Right lobe of liver (tissue), 6 donors: ENCODE measurements around the gene GPHA2. TPM values are rescaled to one million over a fixed set of nuclear protein-coding genes. Genes with fewer than 3 reads are reported as not detected.

Source experiments
- ATAC-seq, 4 donors: fragments of 200-7000 bp; cut with Tn5 transposase; one replicate each; pipeline ENCODE4 v1.9.1; 2020; ENCODE audit warnings: mild to moderate bottlenecking in 4 of 4, moderate library complexity in 4 of 4
- DNase-seq, 3 donors: peaks; one replicate each; pipeline ENCODE4 v3.0.0-alpha.2; 2020
- H3K27ac ChIP-seq, 3 donors: fragments of 200-600 bp; one replicate each; pipeline ENCODE4 v1.8.0; 2022
- H3K27me3 ChIP-seq, 2 donors: fragments of 200-600 bp; one replicate each; pipeline ENCODE4 v1.8.0; 2022
- H3K36me3 ChIP-seq, 4 donors: fragments of 200-600 bp; sonication (generic) in 1 of 4; one replicate each; pipeline versions ENCODE4 v1.5.1 to v1.8.0; 2017 to 2022; ENCODE audit warnings: control low read depth in 1 of 4
- H3K4me1 ChIP-seq, 4 donors: fragments of 200-600 bp; sonication (generic) in 1 of 4; one replicate each; pipeline versions ENCODE4 v1.5.1 to v1.8.0; 2017 to 2022; ENCODE audit warnings: control low read depth in 1 of 4
- H3K4me3 ChIP-seq, 3 donors: fragments of 200-600 bp; one replicate each; pipeline ENCODE4 v1.8.0; 2022
- H3K9me3 ChIP-seq, 4 donors: fragments of 200-600 bp; sonication (generic) in 1 of 4; one replicate each; pipeline versions ENCODE4 v1.5.1 to v1.8.0; 2017 to 2022; ENCODE audit warnings: control low read depth in 1 of 4
- CTCF ChIP-seq, 4 donors: fragments of 200-600 bp in 3 of 4; fragments of 450-650 bp in 1 of 4; IDR thresholded peaks; one replicate each; pipeline versions ENCODE4 v1.5.1 to v1.8.0; 2016 to 2022; ENCODE audit warnings: antibody characterized with exemption in 4 of 4, mild to moderate bottlenecking in 2 of 4
- POLR2A ChIP-seq: fragments of 450-650 bp; IDR thresholded peaks from one replicate; pipeline ENCODE4 v1.6.1; 2017; ENCODE audit warnings: antibody characterized with exemption, mild to moderate bottlenecking
- WGBS: methylation state at CpG from one replicate; pipeline ENCODE4 v1.1.6; 2018; ENCODE audit warnings: low coverage, low lambda C conversion rate; ENCODE audit not compliant: insufficient coverage; ENCODE audit errors: missing lambda C conversion rate; 5-methylcytosine and 5-hydroxymethylcytosine counted together
- intact Hi-C, 2 donors: fragments of 100-400 bp; cut with DNase I; formaldehyde crosslinking; loops; one replicate each; pipeline versions ENCODE4 v1.11.2 to v1.14.1; 2022
- total RNA-seq, 6 experiments: library from RNA; depleted of rRNA in 2 of 6; stranded (reverse); fragments of >200 nt in 2 of 6; fragmentation: NEBNext Ultra II Directional in 3 of 6; extraction: Animal tissue kit (Norgen Biotek cat#: 25700) in 3 of 6; gene quantifications; one replicate each; pipeline versions ENCODE4 v1.1.0 to v1.2.4, GENCODE V29; 2016 to 2023
- donor health status: DM: no; HTN: yes; CAD: no.
- donor health status: DM: no; HTN: no; CAD: no.
- donor health status: DM: no; HTN: no; CAD: no.
- donor health status: DM: no; HTN: yes; CAD: no.
- donor health status: DM: no; HTN: yes; CAD: no.

The GPHA2 gene
- total RNA-seq, 6 experiments from 2014 or later, result 0.46 TPM; not detected in 5

- no peak overlapping the region for H3K27ac ChIP-seq
- H3K9me3 ChIP-seq, result no peaks in the 10 kb centered on the region
- TF ChIP-seq POLR2A, result no peak
- TF ChIP-seq CTCF (IDR thresholded peaks at IDR 0.05), result no peak
- H3K27me3 ChIP-seq, result no peaks in the 10 kb centered on the region
- H3K36me3 ChIP-seq, result no peaks in the 10 kb centered on the region
- DNase-seq (no peak), ATAC-seq (peak; percentile 33 to 67 (median 56))
- no peak overlapping the region for H3K4me3 ChIP-seq
- intact Hi-C loops, result no loop called here
- WGBS, result 58% methylated on average over 5 of the region's 5 CpGs
- H3K4me1 ChIP-seq, result no peaks in the 10 kb centered on the region
Observed at GRCh38 chr11:64947208-64947814, 11.6 kb upstream of the GPHA2 start.

GRCh38 chr11:64936539-64936938, 846 bp upstream of the GPHA2 start:
- no peaks in the 10 kb centered on the region for H3K4me1 ChIP-seq
- no peak for DNase-seq
- peaks cover 0 to 22% (median 5%) of the 10 kb centered on the region in 4 donors for H3K36me3 ChIP-seq
- no peaks in the 10 kb centered on the region for H3K27me3 ChIP-seq
- intact Hi-C loops, result no loop called here
- H3K4me3 ChIP-seq, result no peak overlapping the region
- TF ChIP-seq POLR2A (no peak), CTCF (IDR thresholded peaks at IDR 0.05) (no peak)
- WGBS, result 52% methylated on average over 2 of the region's 4 CpGs
- no peak for ATAC-seq
- no peak overlapping the region for H3K27ac ChIP-seq
- no peaks in the 10 kb centered on the region for H3K9me3 ChIP-seq

GRCh38 chr11:64934682-64935358, 873 bp downstream of the GPHA2 start:
- ATAC-seq, result no peak
- no peaks in the 10 kb centered on the region for H3K27me3 ChIP-seq
- no peak for DNase-seq
- TF ChIP-seq CTCF (IDR thresholded peaks at IDR 0.05) (no peak), POLR2A (no peak)
- 79% methylated on average over 15 of the region's 27 CpGs for WGBS
- H3K4me1 ChIP-seq, result no peaks in the 10 kb centered on the region
- H3K4me3 ChIP-seq, result no peak overlapping the region
- intact Hi-C loops, result no loop called here
- H3K9me3 ChIP-seq, result no peaks in the 10 kb centered on the region
- H3K36me3 ChIP-seq, result peaks cover 0 to 38% (median 10%) of the 10 kb centered on the region in 4 donors
- no peak overlapping the region for H3K27ac ChIP-seq

- H3K4me1 ChIP-seq, result no peaks in the 10 kb centered on the region
- intact Hi-C loops, result no loop called here
- H3K4me3 ChIP-seq, result no peak overlapping the region
- peaks cover 0 to 38% (median 11%) of the 10 kb centered on the region in 4 donors for H3K36me3 ChIP-seq
- 83% methylated on average over 3 of the region's 10 CpGs for WGBS
- DNase-seq, result no peak
- TF ChIP-seq POLR2A (no peak), CTCF (IDR thresholded peaks at IDR 0.05) (no peak)
- no peak overlapping the region for H3K27ac ChIP-seq
- no peaks in the 10 kb centered on the region for H3K27me3 ChIP-seq
- no peaks in the 10 kb centered on the region for H3K9me3 ChIP-seq
- ATAC-seq, result no peak
Observed at GRCh38 chr11:64933935-64934681, 1.6 kb downstream of the GPHA2 start.
